HG02852 (cell line): ENCODE measurements around the gene ZNRF3.
"Not testable (repeated sequence)": the region's sequence is repeated elsewhere in the genome, so short reads cannot be mapped to it uniquely, and the experiment has no call there.

Experiments used
- ATAC-seq: cut with Tn5 transposase; IDR thresholded peaks from one replicate; pipeline ENCODE4 v1.9.1; 2021; ENCODE audit warnings: mild to moderate bottlenecking, moderate library complexity; ENCODE audit not compliant: unreplicated experiment

The ZNRF3 gene

GRCh38 chr22:29003975-29004646 lies 120.7 kb downstream of the ZNRF3 start:
- no peak for ATAC-seq

- no peak for ATAC-seq
Measured at GRCh38 chr22:29004647-29005371, 121.4 kb downstream of the ZNRF3 start.

- ATAC-seq, result not testable (repeated sequence)
Measured at GRCh38 chr22:29005754-29006153, 122.4 kb downstream of the ZNRF3 start.

- no peak for ATAC-seq
Measured at GRCh38 chr22:29006346-29006745, 123.0 kb downstream of the ZNRF3 start.

GRCh38 chr22:29009148-29009547 lies 125.8 kb downstream of the ZNRF3 start:
- ATAC-seq, result no peak

- no peak for ATAC-seq
Measured at GRCh38 chr22:29011240-29012100, 128.1 kb downstream of the ZNRF3 start.

- no peak for ATAC-seq
Measured at GRCh38 chr22:29012101-29012433, 128.7 kb downstream of the ZNRF3 start.

- ATAC-seq, result no peak
Measured at GRCh38 chr22:29012952-29013351, 129.6 kb downstream of the ZNRF3 start.

GRCh38 chr22:29014293-29014692 lies 130.9 kb downstream of the ZNRF3 start:
- ATAC-seq, result no peak

- ATAC-seq, result no peak
Measured at GRCh38 chr22:29014773-29015172, 131.4 kb downstream of the ZNRF3 start.

- no peak for ATAC-seq
Measured at GRCh38 chr22:29016067-29016938, 132.9 kb downstream of the ZNRF3 start.

GRCh38 chr22:29018293-29019189 lies 135.2 kb downstream of the ZNRF3 start:
- no peak for ATAC-seq

- no peak for ATAC-seq
Measured at GRCh38 chr22:29022101-29022817, 138.9 kb downstream of the ZNRF3 start.

- ATAC-seq, result no peak
Measured at GRCh38 chr22:29023172-29023796, 139.9 kb downstream of the ZNRF3 start.

GRCh38 chr22:29026579-29026978 lies 143.2 kb downstream of the ZNRF3 start:
- no peak for ATAC-seq

- ATAC-seq, result no peak
Measured at GRCh38 chr22:29028468-29028867, 145.1 kb downstream of the ZNRF3 start.

- no peak for ATAC-seq
Measured at GRCh38 chr22:29029202-29030000, 146.0 kb downstream of the ZNRF3 start.
